ENCODE results near the gene TMC6. TPM values are rescaled to one million over a fixed set of nuclear protein-coding genes. Genes with fewer than 3 reads are reported as not detected.
"Not testable (repeated sequence)": the region's sequence is repeated elsewhere in the genome, so short reads cannot be mapped to it uniquely, and the experiment has no call there.

Gene TMC6
- total RNA-seq, 5 donors from 2014 or later (not counting 1 experiment from before 2014, with no cell fraction given): 616 to 847 (median 698) TPM

DNA sequence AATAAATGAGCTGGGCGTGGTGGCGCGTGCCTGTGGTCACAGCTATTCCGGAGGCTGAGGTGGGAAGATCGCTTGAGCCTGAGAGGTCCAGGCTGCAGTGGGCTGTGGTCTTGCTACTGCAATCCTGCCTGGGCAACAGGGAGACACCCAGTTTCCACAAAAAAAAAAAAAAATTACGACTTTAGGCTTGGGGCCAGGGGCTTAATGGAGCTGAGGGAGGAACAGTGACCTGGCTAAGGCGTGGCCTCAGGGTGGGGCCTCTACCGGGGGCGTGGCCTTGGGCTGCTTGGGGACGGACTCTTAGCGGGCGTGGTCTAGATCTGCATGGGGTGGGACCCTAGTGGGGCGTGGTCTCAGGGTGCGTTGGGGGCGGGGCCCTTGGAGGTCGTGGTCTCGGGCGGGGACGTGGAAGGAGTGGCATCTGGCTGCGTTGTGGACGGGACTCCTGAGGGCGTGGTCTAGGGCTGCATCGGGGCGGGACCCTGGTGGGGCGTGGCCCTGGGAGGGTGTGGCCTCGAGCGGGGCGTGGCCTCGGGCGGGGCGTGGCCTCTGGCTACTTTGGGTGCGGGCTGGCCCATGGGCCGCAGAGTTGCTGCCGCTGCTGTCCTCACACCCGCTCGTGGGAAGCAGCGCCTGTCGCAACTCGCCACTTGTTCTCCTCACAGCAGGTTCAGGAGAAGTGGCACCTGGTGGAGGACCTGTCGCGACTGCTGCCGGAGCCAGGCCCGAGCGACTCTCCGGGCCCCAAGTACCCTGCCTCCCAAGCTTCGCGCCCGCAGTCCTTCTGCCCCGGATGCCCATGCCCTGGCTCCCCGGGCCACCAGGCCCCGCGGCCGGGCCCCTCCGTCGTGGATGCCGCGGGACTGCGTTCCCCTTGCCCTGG is 11.9 kb upstream of the TMC6 start:
- no peak overlapping the region for H3K4me3 ChIP-seq (ENCODE audit: control insufficient read depth in 1 of 2, extremely low read depth in 1 of 2, low read length in 1 of 2)
- Mint-ChIP-seq H3K4me3 (peak overlapping the region in 2 of 3 donors; percentile 47 to 53), H3K27me3 (no peaks in the 10 kb centered on the region), H3K4me1 (peaks cover 72 to 80% (median 79%) of the 10 kb centered on the region in 3 donors), H3K36me3 (peaks cover 22% of the 10 kb centered on the region), H3K27ac (peak overlapping the region; percentile 84 to 85), H3K9me3 (no peaks in the 10 kb centered on the region)
- POLR2A ChIA-PET: interaction anchor here (0.6 kb wide), 2 partner anchors 12 to 105 kb away, joined by 3 to 4 read pairs; no protein-coding TSS in a partner anchor
- peaks cover 26 to 55% of the 10 kb centered on the region in 2 donors for H3K36me3 ChIP-seq (ENCODE audit: control insufficient read depth in 2 of 2, extremely low read depth in 1 of 2, insufficient read depth in 1 of 2, low read length in 1 of 2)
- H3K27me3 ChIP-seq (replicated peaks in 1 of 2; ENCODE audit: control insufficient read depth in 2 of 2, extremely low read depth in 1 of 2, insufficient read depth in 2 of 2, low read length in 1 of 2): no peaks in the 10 kb centered on the region
- peak; percentile 85 to 96 (median 93) for DNase-seq
- H3K9me3 ChIP-seq: no peaks in the 10 kb centered on the region
- peak; percentile 78 to 86 (median 83) for ATAC-seq (replicated peaks in 1 of 4)
- 46% methylated on average over 46 of the region's 58 CpGs for WGBS (ENCODE audit: insufficient coverage)
- CTCF ChIA-PET: interaction anchor here (0.6 to 1.3 kb wide), 6 partner anchors 11 to 728 kb away, joined by 3 to 6 read pairs (median 4); partner anchors contain the start of gene TK1 (in 1 of the 2)
- peak overlapping the region; percentile 52 for H3K27ac ChIP-seq (ENCODE audit: low read length)
- H3K4me1 ChIP-seq (ENCODE audit: control insufficient read depth in 1 of 2, extremely low read depth in 1 of 2, insufficient read depth in 2 of 2, low read length in 2 of 2): peaks cover 24 to 93% of the 10 kb centered on the region in 2 experiments

GRCh38 chr17:78139861-78140168 is 11.3 kb upstream of the TMC6 start:
- Mint-ChIP-seq H3K4me1 (peaks cover 77 to 84% (median 83%) of the 10 kb centered on the region in 3 donors), H3K36me3 (peaks cover 24% of the 10 kb centered on the region)

DNA sequence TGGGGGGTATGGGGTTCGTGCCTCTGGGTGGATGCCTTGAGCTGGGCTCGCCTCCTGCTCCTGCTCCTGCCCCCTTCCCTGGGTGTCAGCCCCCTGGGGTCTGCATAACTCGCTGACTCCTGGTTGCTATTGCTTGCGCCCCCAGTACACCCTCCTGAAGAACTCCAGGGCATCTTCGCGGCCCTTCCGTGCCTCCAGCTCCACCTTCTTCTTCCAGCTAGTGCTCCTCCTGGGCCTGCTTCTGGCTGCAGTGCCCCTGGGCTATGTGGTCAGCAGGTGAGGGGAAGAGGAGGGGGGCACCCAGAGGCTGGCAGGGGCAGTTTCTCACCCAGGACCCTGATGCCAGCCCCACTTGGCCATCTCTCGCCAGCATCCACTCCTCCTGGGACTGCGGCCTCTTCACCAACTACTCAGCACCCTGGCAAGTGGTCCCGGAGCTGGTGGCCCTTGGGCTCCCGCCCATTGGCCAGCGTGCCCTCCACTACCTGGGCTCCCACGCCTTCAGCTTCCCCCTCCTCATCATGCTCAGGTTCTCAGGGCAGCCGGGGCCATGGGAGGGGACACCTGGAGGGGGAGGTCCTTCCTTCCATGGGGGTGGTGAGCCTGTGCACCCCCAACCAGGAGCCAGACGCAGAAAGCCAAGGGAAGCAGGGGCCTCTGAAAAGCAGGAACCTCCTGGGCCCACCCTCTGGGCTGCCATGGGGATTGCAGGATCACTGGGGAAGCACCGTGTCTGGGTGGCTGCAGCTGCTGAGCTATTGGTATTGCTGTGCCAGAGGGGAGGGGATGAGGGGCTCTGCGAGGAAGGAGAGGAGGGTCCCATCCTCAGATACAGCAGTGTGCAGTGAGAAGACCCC is 9.9 kb upstream of the TMC6 start:
- DNase-seq (no peak), ATAC-seq (replicated peaks in 1 of 4) (no peak)
- Mint-ChIP-seq H3K36me3 (peaks cover 30% of the 10 kb centered on the region), H3K27ac (peak overlapping the region; percentile 64 to 93), H3K9me3 (no peaks in the 10 kb centered on the region), H3K4me1 (peaks cover 81 to 88% (median 88%) of the 10 kb centered on the region in 3 donors), H3K4me3 (peak overlapping the region in 1 of 3 donors; percentile 99), H3K27me3 (no peaks in the 10 kb centered on the region)
- peaks cover 34 to 95% of the 10 kb centered on the region in 2 experiments for H3K4me1 ChIP-seq (ENCODE audit: control insufficient read depth in 1 of 2, extremely low read depth in 1 of 2, insufficient read depth in 2 of 2, low read length in 2 of 2)
- no peak overlapping the region for H3K4me3 ChIP-seq (ENCODE audit: control insufficient read depth in 1 of 2, extremely low read depth in 1 of 2, low read length in 1 of 2)
- H3K36me3 ChIP-seq (ENCODE audit: control insufficient read depth in 2 of 2, extremely low read depth in 1 of 2, insufficient read depth in 1 of 2, low read length in 1 of 2): peaks cover 30 to 75% of the 10 kb centered on the region in 2 donors
- H3K27ac ChIP-seq (ENCODE audit: low read length): no peak overlapping the region
- 92% methylated on average over 3 of the region's 17 CpGs for WGBS (ENCODE audit: insufficient coverage)
- no peaks in the 10 kb centered on the region for H3K9me3 ChIP-seq
- ChIA-PET CTCF (no interaction called here), POLR2A (interaction anchor here (0.5 to 0.6 kb wide), 2 partner anchors 10 to 1706 kb away, joined by 4 to 9 read pairs; no protein-coding TSS in a partner anchor)
- no peaks in the 10 kb centered on the region for H3K27me3 ChIP-seq (replicated peaks in 1 of 2; ENCODE audit: control insufficient read depth in 2 of 2, extremely low read depth in 1 of 2, insufficient read depth in 2 of 2, low read length in 1 of 2)

More at GRCh38 chr17:78139861-78140168, 11.3 kb upstream of the TMC6 start:
- Mint-ChIP-seq H3K27ac (peak overlapping the region; percentile 84 to 85), H3K4me3 (peak overlapping the region in 2 of 3 donors; percentile 47 to 53)
- Histone ChIP-seq H3K27ac (ENCODE audit: low read length) (peak overlapping the region; percentile 52), H3K36me3 (ENCODE audit: control insufficient read depth in 2 of 2, extremely low read depth in 1 of 2, insufficient read depth in 1 of 2, low read length in 1 of 2) (peaks cover 30 to 61% of the 10 kb centered on the region in 2 donors), H3K4me1 (ENCODE audit: control insufficient read depth in 1 of 2, extremely low read depth in 1 of 2, insufficient read depth in 2 of 2, low read length in 2 of 2) (peaks cover 25 to 95% of the 10 kb centered on the region in 2 experiments)
- WGBS (ENCODE audit: insufficient coverage): 83% methylated on average over 12 of the region's 12 CpGs
- H3K27me3 Mint-ChIP-seq; H3K9me3 ChIP-seq; POLR2A ChIA-PET; H3K4me3 ChIP-seq (ENCODE audit: control insufficient read depth in 1 of 2, extremely low read depth in 1 of 2, low read length in 1 of 2); H3K27me3 ChIP-seq (replicated peaks in 1 of 2; ENCODE audit: control insufficient read depth in 2 of 2, extremely low read depth in 1 of 2, insufficient read depth in 2 of 2, low read length in 1 of 2); H3K9me3 Mint-ChIP-seq; ATAC-seq (replicated peaks in 1 of 4); DNase-seq: not testable (repeated sequence)
- CTCF ChIA-PET: interaction anchor here (0.6 to 1.3 kb wide), 5 partner anchors 10 to 729 kb away, joined by 3 to 6 read pairs (median 4); partner anchors contain the start of gene TK1 (in 1 of the 2)

GRCh38 chr17:78137392-78138203 is 9.0 kb upstream of the TMC6 start:
- Histone ChIP-seq H3K27me3 (replicated peaks in 1 of 2; ENCODE audit: control insufficient read depth in 2 of 2, extremely low read depth in 1 of 2, insufficient read depth in 2 of 2, low read length in 1 of 2) (no peaks in the 10 kb centered on the region), H3K9me3 (no peaks in the 10 kb centered on the region), H3K36me3 (ENCODE audit: control insufficient read depth in 2 of 2, extremely low read depth in 1 of 2, insufficient read depth in 1 of 2, low read length in 1 of 2) (peaks cover 30 to 82% of the 10 kb centered on the region in 2 donors), H3K4me1 (ENCODE audit: control insufficient read depth in 1 of 2, extremely low read depth in 1 of 2, insufficient read depth in 2 of 2, low read length in 2 of 2) (peaks cover 38 to 98% of the 10 kb centered on the region in 2 experiments), H3K27ac (ENCODE audit: low read length) (peak overlapping the region; percentile 65), H3K4me3 (ENCODE audit: control insufficient read depth in 1 of 2, extremely low read depth in 1 of 2, low read length in 1 of 2) (peak overlapping the region in 1 of 2 donors; percentile 6)
- WGBS (ENCODE audit: insufficient coverage): 49% methylated on average over 8 of the region's 26 CpGs
- Mint-ChIP-seq H3K27ac (peak overlapping the region; percentile 86 to 93), H3K36me3 (peaks cover 29% of the 10 kb centered on the region), H3K4me1 (peaks cover 84 to 90% (median 89%) of the 10 kb centered on the region in 3 donors), H3K9me3 (no peaks in the 10 kb centered on the region), H3K27me3 (no peaks in the 10 kb centered on the region), H3K4me3 (peak overlapping the region in 2 of 3 donors; percentile 24 to 99)
- POLR2A ChIA-PET: interaction anchor here (0.6 to 0.9 kb wide), 2 partner anchors 9 to 1707 kb away, joined by 4 to 6 read pairs; partner anchors contain the start of gene TMC6 (in 1 of the 2)
- CTCF ChIA-PET: interaction anchor here in 1 of 2 donors (0.6 to 1.1 kb wide), 2 partner anchors 24 to 31 kb away, joined by 3 to 7 read pairs; no protein-coding TSS in a partner anchor
- DNase-seq (peak in 20 of 35 experiments; percentile 36 to 72 (median 52)), ATAC-seq (replicated peaks in 1 of 4) (peak in 2 of 4 experiments; percentile 6 to 14)

- CTCF ChIA-PET: interaction anchor here (0.6 to 1.5 kb wide), 5 partner anchors 16 to 130 kb away, joined by 3 to 4 read pairs (median 4); no protein-coding TSS in a partner anchor
- Mint-ChIP-seq H3K36me3 (peaks cover 24% of the 10 kb centered on the region), H3K27ac (peak overlapping the region; percentile 86 to 89), H3K27me3 (no peaks in the 10 kb centered on the region), H3K9me3 (no peaks in the 10 kb centered on the region), H3K4me3 (peak overlapping the region in 1 of 3 donors; percentile 99), H3K4me1 (peaks cover 76 to 79% (median 77%) of the 10 kb centered on the region in 3 donors)
- POLR2A ChIA-PET: no interaction called here
- no peak for DNase-seq
- ATAC-seq (replicated peaks in 1 of 4): no peak
- Histone ChIP-seq H3K36me3 (ENCODE audit: control insufficient read depth in 2 of 2, extremely low read depth in 1 of 2, insufficient read depth in 1 of 2, low read length in 1 of 2) (peaks cover 22 to 73% of the 10 kb centered on the region in 2 donors), H3K27ac (ENCODE audit: low read length) (no peak overlapping the region), H3K9me3 (no peaks in the 10 kb centered on the region), H3K27me3 (replicated peaks in 1 of 2; ENCODE audit: control insufficient read depth in 2 of 2, extremely low read depth in 1 of 2, insufficient read depth in 2 of 2, low read length in 1 of 2) (no peaks in the 10 kb centered on the region), H3K4me3 (ENCODE audit: control insufficient read depth in 1 of 2, extremely low read depth in 1 of 2, low read length in 1 of 2) (no peak overlapping the region), H3K4me1 (ENCODE audit: control insufficient read depth in 1 of 2, extremely low read depth in 1 of 2, insufficient read depth in 2 of 2, low read length in 2 of 2) (peaks cover 36 to 86% of the 10 kb centered on the region in 2 experiments)
- WGBS (ENCODE audit: insufficient coverage): 100% methylated on average over 4 of the region's 9 CpGs
These were observed 7.4 kb upstream of the TMC6 start for GRCh38 chr17:78135858-78136500.

Measured in T-cell (primary cell).